ENCODE measurements around the gene ATP8B1. TPM values are rescaled to one million over a fixed set of nuclear protein-coding genes. Genes with fewer than 3 reads are reported as not detected.
"Not testable (repeated sequence)": the region's sequence is repeated elsewhere in the genome, so short reads cannot be mapped to it uniquely, and the experiment has no call there.

Gene ATP8B1
- total RNA-seq, 6 experiments from 2014 or later = 9.0 to 18.4 (median 17.1) TPM

GRCh38 chr18:57826252-57826651 is 23.1 kb upstream of the ATP8B1 start:
- no peaks in the 10 kb centered on the region for H3K27me3 ChIP-seq
- DNase-seq (no peak), ATAC-seq (peak in 1 of 4 donors; percentile 52)
- intact Hi-C loops (cut with DNase I) = no loop called here
- H3K27ac ChIP-seq = no peak overlapping the region
- TF ChIP-seq POLR2A (IDR thresholded peaks at IDR 0.05) = no peak
- H3K4me3 ChIP-seq = no peak overlapping the region
- H3K36me3 ChIP-seq = no peaks in the 10 kb centered on the region
- no peaks in the 10 kb centered on the region for H3K9me3 ChIP-seq
- 86% methylated on average over 1 of the region's 1 CpG for WGBS (ENCODE audit: insufficient coverage, low coverage, low lambda C conversion rate, missing lambda C conversion rate)
- no peaks in the 10 kb centered on the region for H3K4me1 ChIP-seq

- H3K4me1 ChIP-seq; H3K4me3 ChIP-seq; H3K36me3 ChIP-seq; ATAC-seq; H3K27me3 ChIP-seq; H3K9me3 ChIP-seq; DNase-seq; intact Hi-C loops (cut with DNase I): not testable (repeated sequence)
- H3K27ac ChIP-seq = peak overlapping the region in 1 of 3 donors; percentile 0
- WGBS (ENCODE audit: insufficient coverage, low coverage, low lambda C conversion rate, missing lambda C conversion rate) = 78% methylated on average over 1 of the region's 2 CpGs
Observed at GRCh38 chr18:57820583-57820982, 17.5 kb upstream of the ATP8B1 start.

- DNase-seq (peak; percentile 73 to 83 (median 79)), ATAC-seq (peak; percentile 89 to 99 (median 94))
- Histone ChIP-seq H3K27me3 (no peaks in the 10 kb centered on the region), H3K9me3 (no peaks in the 10 kb centered on the region), H3K36me3 (no peaks in the 10 kb centered on the region), H3K4me3 (no peak overlapping the region), H3K27ac (peak overlapping the region in 2 of 3 donors; percentile 52 to 65), H3K4me1 (no peaks in the 10 kb centered on the region)
- WGBS (ENCODE audit: insufficient coverage, low coverage, low lambda C conversion rate, missing lambda C conversion rate) = 25% methylated on average over 9 of the region's 10 CpGs
- intact Hi-C loops (cut with DNase I) = no loop called here
- TF ChIP-seq POLR2A (IDR thresholded peaks at IDR 0.05) (peak; percentile 42), CTCF (IDR thresholded peaks at IDR 0.05) (no peak)
Observed at GRCh38 chr18:57819671-57820460, 16.8 kb upstream of the ATP8B1 start.

- DNase-seq (no peak), ATAC-seq (no peak)
- WGBS (ENCODE audit: insufficient coverage, low coverage, low lambda C conversion rate, missing lambda C conversion rate) = 69% methylated on average over 3 of the region's 3 CpGs
- Histone ChIP-seq H3K9me3 (no peaks in the 10 kb centered on the region), H3K36me3 (no peaks in the 10 kb centered on the region), H3K27me3 (no peaks in the 10 kb centered on the region), H3K4me3 (no peak overlapping the region), H3K27ac (peak overlapping the region in 1 of 3 donors; percentile 65), H3K4me1 (no peaks in the 10 kb centered on the region)
- TF ChIP-seq POLR2A (IDR thresholded peaks at IDR 0.05) = no peak
- TF ChIP-seq CTCF (IDR thresholded peaks at IDR 0.05) = no peak
- intact Hi-C loops (cut with DNase I) = no loop called here
Observed at GRCh38 chr18:57819119-57819518, 16.0 kb upstream of the ATP8B1 start.

- Histone ChIP-seq H3K27me3 (no peaks in the 10 kb centered on the region), H3K36me3 (no peaks in the 10 kb centered on the region), H3K9me3 (no peaks in the 10 kb centered on the region), H3K4me1 (no peaks in the 10 kb centered on the region), H3K4me3 (no peak overlapping the region), H3K27ac (no peak overlapping the region)
- intact Hi-C loops (cut with DNase I) = no loop called here
- TF ChIP-seq POLR2A (IDR thresholded peaks at IDR 0.05) (no peak), CTCF (IDR thresholded peaks at IDR 0.05) (no peak)
- no peak for DNase-seq
- WGBS (ENCODE audit: insufficient coverage, low coverage, low lambda C conversion rate, missing lambda C conversion rate) = 100% methylated on average over 1 of the region's 10 CpGs
- ATAC-seq = peak in 2 of 4 donors; percentile 4 to 29
Observed at GRCh38 chr18:57816208-57816954, 13.3 kb upstream of the ATP8B1 start.
